Measurements from ENCODE around the gene RPL18A.
"Not testable (repeated sequence)": the region's sequence is repeated elsewhere in the genome, so short reads cannot be mapped to it uniquely, and the experiment has no call there.

Gene RPL18A

DNA sequence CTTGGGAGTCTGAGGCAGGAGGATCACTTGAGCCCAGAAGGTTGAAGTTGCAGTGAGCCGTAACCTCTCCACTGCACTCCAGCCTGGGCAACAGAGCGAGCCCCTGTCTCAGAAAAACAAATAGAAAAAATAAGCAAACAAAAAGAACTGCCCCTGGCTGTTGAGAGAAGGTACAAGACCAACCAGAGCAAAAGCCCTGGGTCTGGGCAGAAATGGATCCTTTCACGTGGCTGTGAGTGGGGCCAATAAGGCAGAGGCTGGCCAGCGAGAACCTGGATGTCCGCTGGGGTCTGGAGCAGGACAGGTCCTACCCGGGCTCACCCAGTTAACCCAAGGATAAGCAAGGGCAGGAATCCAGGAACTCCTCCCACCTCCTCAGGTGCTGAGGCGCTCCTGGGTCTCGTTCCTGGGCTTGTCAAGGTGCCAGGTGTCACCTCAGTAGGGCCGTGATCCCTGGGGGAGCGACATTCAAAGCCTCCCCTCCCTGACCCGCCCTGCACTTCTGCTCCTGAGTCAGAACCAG, 7.3 kb downstream of the RPL18A start:
- DNase-seq (ENCODE audit: low read depth) = no peak

DNA sequence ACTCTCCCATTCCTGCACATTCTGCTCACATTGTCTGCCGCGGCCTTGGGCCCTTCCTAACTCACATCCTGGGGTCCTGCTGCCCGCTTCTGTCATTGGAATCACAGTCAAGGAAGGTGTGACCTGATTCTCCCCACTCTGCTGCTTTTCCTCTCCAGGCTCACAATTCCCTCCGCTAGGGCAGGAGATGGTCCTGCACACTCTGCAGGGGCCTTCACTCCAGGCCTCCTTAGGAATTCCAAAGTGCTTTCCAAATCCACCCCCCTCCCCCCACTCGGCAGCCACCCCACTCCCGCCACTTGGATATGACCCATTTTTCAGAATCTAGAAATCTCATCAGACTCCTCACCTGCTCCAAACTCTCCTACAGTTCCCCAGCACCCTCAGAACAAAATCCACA, 9.0 kb downstream of the RPL18A start:
- no peak for DNase-seq (ENCODE audit: low read depth)

DNA sequence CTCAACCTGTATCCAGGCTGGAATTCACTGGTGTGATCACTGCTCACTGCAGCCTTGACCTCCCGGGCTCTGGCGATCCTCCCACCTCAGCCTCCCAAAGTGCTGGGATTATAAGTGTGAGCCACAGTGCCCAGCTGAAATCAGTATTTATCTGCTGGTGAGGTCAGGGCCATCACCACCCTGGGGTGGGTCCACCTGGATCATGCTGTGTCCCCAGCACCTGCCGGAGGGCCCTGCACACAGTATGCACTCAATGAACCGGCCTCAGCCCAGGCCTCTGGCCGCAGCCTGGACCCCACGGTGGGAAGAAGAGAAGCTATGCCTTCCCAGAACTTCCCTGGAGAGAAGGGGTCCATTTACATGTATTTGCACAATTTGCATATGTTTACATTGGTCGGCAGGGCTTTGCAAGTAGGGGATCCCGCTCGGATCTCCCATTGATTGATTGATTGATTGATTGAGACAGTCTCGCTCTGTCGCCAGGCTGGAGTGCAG, 9.5 kb downstream of the RPL18A start:
- DNase-seq (ENCODE audit: low read depth) = no peak

DNA sequence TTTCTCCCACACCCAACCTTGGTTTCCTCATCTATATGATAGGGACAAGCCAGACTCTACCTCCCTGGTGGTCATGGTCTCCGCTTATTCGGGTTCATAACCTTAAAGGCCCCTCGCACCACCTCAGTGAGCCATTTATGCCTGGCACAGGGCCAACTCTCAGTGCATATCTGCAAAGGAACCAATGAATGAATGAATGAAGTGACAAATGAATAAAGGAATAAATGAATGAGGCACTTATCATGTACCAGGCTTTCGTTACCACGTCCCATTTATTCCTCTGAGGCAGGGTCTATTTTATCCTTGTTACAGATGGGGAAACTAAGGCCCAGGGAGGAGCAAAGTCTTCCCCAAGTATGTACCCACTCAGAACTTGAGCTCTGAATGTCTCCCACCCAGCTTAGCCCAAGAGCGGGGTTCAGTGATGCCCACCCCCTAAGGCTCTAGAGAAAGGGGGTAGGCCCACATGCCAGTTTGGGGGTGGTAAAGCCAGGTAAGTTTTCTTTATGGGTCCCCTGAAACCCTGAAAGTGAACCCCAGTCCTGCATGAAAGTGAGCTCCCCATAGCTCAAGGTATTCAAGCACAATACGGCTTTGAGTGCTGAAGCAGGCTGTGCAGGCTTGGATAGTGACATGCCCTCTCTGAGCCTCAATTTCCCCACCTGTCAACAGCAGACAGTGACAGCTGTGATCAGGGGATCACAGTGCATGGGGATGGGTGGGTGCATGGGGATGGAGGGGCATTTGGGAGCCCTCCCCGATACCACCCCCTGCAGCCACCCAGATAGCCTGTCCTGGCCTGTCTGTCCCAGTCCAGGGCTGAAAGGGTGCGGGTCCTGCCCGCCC, 11.5 kb downstream of the RPL18A start:
- no peak for DNase-seq (ENCODE audit: low read depth)

DNA sequence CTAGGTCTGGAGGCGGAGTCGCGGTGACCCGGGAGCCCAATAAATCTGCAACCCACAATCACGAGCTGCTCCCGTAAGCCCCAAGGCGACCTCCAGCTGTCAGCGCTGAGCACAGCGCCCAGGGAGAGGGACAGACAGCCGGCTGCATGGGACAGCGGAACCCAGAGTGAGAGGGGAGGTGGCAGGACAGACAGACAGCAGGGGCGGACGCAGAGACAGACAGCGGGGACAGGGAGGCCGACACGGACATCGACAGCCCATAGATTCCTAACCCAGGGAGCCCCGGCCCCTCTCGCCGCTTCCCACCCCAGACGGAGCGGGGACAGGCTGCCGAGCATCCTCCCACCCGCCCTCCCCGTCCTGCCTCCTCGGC, 12.2 kb downstream of the RPL18A start, which contains the start of gene SLC5A5:
TSS of gene SLC5A5 (plus strand) at position 68 of the 373 bp plus-strand sequence. CDS start 375 bp downstream, outside the sequence.
- DNase-seq (ENCODE audit: low read depth) = no peak

DNA sequence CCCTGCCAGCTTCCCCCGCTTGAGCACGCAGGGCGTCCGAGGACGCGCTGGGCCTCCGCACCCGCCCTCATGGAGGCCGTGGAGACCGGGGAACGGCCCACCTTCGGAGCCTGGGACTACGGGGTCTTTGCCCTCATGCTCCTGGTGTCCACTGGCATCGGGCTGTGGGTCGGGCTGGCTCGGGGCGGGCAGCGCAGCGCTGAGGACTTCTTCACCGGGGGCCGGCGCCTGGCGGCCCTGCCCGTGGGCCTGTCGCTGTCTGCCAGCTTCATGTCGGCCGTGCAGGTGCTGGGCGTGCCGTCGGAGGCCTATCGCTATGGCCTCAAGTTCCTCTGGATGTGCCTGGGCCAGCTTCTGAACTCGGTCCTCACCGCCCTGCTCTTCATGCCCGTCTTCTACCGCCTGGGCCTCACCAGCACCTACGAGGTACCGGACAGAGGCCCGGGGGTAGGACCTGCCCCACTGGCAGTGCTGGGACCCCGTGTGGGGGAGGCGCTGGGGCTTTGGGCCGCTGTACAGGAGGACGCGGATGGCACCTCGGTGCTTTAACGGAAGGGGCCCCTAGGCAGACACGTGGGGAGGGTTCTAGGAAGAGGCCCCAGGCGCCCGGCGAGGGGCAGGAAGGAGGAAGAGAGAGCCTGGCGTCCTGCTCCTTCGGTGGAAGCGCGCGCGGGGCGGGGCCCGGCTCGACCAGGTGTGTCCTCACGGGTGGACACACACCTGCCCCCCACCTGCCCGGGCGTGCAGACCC, 12.7 kb downstream of the RPL18A start:
- no peak for DNase-seq (ENCODE audit: low read depth)

DNA sequence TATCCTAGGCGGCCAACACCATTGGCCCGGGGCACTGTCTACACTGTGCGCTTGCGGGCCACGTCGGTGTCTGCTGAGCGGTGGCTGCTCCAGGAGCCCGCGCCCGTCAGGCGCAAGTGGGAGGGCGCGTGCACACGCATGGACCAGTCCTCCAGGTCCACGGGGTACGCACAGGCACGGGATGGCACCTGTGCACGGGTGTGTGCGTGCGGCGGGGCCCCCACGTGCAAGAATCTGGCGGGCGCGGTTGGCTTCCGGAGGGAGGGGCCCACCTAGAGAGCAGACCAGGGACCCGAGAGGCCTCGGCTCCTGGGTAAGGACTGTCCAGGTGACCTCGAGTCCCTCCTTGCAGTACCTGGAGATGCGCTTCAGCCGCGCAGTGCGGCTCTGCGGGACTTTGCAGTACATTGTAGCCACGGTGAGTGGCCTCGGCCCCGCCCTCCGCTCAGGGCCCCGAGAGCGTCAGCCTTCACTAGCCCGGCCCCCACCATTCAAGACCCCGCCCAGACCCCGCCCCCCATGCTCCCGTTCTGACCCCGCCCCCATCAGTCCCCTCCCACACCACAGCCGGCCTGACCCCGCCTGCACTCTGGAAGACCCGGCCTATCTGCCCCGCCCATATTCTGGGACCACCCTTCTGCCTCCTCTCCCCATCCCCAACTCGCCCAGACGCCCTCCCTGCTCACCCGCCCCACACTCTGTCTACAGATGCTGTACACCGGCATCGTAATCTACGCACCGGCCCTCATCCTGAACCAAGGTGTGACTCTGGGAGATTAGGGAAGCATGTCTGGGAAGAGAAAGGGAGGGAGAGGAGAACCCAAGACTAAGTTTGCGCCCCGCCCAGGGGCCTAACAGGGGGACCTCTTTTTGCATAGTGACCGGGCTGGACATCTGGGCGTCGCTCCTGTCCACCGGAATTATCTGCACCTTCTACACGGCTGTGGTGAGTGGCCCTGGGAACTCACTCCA, 14.4 kb downstream of the RPL18A start:
- no peak for DNase-seq (ENCODE audit: low read depth)

DNA sequence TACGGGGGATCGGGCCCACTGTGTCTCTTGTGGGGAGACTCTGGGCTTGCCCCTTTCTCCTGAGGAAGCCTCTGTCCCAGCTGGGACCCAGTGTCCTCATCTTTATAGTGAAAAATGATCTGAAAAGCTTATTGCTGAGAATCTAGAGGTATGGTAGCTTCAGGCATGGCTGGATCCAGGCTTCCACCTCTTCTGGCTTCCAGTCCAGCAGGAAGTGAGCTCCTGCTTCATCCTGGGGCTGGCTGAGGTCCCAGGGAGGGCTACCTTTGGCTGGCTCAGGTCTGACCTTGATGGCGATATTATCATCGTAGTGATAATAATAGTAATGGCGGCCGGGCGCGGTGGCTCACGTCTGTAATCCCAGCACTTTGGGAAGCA, 15.0 kb downstream of the RPL18A start:
- DNase-seq (ENCODE audit: low read depth) = no peak

DNA sequence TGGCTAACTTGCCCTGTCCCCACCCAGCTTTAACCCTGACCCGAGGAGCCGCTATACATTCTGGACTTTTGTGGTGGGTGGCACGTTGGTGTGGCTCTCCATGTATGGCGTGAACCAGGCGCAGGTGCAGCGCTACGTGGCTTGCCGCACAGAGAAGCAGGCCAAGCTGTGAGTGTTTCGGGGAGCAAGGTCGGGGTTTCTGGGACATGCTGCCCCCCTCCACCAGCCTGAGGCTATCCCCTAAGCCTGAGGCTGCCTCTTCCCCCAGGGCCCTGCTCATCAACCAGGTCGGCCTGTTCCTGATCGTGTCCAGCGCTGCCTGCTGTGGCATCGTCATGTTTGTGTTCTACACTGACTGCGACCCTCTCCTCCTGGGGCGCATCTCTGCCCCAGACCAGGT, 18.0 kb downstream of the RPL18A start:
- no peak for DNase-seq (ENCODE audit: low read depth)

DNA sequence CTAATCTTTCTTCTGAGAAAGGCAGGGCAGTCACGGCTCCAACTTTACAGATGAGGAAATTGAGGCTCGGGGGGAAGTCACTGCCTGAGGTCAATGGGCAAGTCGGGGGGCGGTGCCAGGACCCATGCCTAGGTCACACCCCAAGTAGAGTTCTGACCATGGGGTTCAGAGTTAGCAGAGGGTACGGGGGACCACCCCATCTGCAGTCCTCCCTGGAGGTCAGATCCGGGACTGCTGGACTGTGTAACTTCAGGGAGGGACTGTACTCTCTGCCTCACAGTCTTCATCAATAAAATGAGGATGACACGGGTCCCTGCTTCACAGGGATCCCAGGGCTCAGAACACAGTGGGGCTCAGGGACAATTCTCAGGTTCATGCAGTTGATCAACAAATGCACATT, 19.8 kb downstream of the RPL18A start:
- DNase-seq (ENCODE audit: low read depth) = no peak

DNA sequence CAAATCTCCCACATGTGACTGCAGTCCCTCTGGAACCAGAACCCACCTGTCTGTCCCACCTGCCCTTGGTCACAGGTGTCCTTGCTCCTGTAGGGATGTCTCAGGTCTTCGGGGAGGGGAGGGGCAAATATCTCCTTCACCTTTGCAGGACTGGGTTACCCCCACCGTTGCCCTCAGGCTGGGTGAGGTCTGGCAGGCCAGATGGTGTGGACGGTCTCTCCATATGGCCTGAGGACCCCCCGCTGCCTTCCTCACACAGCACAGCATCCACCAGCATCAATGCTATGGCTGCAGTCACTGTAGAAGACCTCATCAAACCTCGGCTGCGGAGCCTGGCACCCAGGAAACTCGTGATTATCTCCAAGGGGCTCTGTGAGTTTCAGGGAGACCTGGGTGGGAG, 22.0 kb downstream of the RPL18A start:
- DNase-seq (ENCODE audit: low read depth) = no peak

DNA sequence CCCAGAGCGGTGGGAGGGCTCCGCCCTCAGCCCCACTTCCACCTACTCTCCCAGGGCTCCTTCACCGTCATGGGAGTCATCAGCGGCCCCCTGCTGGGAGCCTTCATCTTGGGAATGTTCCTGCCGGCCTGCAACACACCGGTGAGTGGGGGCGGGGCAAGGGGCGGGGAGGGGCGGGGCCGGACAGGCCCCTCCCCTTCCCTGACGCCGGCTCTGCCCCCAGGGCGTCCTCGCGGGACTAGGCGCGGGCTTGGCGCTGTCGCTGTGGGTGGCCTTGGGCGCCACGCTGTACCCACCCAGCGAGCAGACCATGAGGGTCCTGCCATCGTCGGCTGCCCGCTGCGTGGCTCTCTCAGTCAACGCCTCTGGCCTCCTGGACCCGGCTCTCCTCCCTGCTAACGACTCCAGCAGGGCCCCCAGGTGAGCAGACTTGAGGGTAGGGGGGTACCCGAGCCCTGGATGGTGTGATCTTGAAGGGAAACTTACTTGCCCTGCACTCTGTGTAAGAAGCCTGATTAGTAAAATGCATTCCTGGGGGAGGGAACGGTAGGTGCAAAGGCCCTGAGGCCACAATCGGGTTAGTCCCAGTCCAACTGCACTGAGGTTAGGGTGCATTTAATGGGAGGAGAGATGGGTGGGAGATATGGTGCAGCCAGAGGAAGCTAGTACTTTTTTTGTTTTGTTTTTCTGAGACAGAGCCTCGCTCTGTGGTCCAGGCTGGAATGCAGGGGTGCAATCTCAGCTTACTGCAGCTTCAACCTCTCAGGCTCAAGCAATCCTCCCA, 24.1 kb downstream of the RPL18A start:
- DNase-seq (ENCODE audit: low read depth) = no peak

DNA sequence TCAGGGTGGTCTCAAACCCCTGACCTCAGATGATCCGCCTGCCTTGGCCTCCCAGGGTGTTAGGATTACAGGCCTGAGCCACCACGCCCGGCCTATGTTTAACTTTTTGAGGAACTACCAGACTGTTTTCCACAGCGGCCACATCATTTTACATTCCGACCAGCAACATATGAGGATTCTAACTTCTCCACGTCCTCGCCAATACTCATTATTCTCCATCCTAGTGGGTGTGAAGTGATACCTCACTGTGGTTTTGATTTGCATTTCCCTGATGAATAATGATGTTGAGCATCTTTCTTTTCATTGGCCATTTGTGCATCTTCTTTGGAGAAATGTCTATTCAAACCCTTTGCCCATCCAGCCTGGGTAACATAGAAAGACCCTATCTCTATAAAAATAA, 26.8 kb downstream of the RPL18A start:
- DNase-seq (ENCODE audit: low read depth) = no peak

DNA sequence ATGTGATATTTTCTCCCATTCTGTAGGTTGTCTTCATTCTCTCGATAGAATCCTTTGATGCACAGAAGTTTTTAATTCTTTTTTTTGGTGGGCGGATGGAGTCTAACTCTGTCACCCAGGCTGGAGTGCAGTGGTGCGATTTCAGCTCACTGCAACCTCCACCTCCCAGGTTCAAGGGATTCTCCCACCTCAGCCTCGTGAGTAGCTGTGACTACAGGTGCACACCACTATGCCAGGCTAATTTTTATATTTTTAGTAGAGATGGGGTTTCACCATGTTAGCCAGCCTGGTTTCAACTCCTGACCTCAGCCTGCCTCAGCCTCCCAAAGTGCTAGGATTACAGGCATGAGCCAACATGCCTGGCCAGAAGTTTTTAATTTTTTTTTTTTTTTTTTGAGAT, 27.5 kb downstream of the RPL18A start:
- DNase-seq (ENCODE audit: low read depth) = not testable (repeated sequence)

DNA sequence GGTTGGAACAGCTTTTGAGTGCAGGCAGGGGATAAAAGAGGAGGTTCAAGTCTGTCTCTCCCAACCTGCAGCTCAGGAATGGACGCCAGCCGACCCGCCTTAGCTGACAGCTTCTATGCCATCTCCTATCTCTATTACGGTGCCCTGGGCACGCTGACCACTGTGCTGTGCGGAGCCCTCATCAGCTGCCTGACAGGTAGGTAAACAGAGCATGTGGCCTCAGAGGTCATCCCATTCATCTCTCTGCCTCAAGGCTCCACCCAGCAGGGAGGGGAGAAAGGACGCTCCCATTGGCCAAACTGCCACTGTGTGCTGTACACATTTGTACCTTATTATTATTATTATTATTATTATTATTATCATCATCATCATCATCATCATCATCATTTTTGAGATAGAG, 28.6 kb downstream of the RPL18A start:
- DNase-seq (ENCODE audit: low read depth) = no peak

DNA sequence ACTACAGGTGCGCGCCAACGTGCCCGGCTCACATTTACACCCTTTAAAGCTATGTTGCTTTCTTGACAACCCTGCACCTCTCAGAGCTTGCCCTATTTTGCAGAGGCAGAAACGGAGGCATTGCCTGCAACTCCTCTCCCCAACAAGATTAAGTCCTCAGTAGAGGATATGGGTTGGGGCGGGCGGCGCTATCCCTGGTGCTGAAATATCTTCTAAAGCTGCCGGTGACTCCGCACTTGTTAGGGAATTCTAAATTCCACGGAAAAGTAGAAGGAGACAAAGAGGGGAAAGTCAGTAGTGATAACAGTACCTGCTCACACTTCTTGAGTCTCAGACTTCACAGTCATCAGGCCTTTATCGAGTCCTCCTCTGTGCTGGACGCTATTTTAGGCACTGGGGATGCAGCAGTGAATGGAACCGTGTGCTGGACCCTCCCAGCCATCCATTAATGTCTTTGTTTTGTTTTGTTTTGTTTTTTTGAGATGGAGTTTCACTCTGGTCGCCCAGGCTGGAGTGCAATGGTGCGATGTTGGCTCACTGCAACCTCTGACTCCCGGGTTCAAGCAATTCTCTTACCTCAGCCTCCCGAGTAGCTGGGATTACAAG, 30.0 kb downstream of the RPL18A start:
- DNase-seq (ENCODE audit: low read depth) = peak; percentile 31

DNA sequence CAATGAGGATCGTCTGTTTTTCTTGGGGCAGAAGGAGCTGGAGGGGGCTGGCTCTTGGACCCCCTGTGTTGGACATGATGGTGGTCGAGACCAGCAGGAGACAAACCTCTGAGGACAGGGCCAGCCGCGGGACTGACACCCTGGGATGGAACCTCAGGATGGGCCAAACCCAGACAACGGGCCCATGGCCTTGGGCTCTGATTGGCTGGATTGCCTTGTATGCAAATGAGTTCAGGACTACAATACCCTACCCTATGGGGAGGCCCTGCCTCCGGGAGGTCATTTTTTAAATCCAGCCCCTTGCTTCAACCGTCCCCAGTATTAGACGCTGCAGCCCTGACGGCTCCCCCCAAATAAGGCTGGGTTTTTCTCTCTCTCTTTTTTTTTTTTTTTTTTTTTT, 34.1 kb downstream of the RPL18A start:
- no peak for DNase-seq (ENCODE audit: low read depth)

DNA sequence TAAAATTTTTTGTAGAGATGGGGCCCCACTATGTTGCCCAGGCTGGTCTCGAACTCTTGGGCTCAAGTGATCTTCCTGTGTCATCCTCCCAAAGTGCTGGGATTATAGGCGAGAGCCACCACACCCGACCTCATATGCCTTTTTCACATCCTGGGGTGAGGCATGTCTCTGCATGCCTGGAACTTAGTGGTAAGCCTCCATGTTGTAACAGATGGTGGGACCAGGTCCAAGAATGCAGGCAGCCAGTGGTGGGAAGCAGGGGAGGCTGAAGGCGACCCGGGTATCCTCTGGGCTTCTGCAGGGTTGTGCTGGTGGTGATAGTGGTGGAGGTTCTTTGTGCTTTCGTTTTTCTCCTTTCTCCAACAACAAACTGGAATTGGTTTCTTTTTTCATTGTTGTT, 43.0 kb downstream of the RPL18A start:
- DNase-seq (ENCODE audit: low read depth) = peak; percentile 15

DNA sequence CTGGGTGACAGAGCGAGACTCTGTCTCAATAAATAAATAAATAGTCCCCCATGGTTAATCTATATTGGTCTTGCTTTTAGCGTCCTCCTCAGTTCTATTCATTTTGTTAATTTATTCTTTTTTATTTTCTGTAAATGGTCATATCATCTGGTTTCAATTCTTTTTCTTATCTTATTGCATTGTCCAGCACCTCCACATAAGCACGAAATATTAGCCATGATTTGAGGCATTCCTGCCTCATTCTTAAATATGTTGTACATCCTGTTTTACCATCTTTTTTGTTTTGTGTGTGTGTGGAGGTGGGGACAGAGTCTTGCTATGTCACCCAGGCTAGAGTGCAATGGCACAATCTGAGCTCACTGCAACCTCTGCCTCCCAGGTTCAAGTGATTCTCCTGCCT, 48.5 kb downstream of the RPL18A start:
- DNase-seq (ENCODE audit: low read depth) = no peak

DNA sequence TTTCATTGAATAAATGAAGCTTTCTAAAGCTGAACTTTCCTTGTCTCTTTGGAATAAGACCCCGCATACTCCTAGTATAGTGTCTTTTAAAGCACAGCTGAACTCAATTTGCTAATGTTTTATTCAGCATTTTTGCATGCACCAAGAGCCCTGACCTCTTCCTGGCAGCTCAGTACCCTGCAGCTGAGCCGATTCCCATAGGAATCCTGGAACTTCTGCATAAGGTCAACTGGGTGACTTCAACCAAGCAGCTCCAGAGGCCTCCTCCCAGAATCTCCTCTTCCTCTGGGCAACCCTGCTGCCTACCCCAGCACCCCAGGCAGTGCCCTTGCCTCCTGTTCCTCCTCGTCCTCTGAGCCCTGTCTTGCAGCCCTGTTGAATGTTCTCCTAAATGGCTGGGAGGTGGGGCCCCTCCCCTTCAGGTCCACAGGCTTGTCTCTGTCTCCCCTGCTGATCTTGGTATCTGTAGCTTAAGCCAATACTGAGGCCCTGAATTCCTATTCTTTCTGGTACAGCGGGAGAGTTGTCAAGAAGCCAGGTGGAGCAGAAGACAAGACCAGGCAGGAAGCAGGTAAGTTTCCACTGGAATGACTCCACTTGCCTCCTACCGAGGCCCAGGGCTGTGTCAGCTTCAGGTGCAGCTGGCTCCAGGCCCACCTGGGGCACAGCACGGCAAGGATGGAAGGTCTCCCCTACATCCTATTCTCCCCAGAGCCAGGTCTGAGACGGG, 49.5 kb downstream of the RPL18A start:
- no peak for DNase-seq (ENCODE audit: low read depth)
